ENCODE data around the gene SMS.

- TF ChIP-seq CTCF (IDR thresholded peaks at IDR 0.05): no peak
- no peak for TF ChIP-seq POLR2AphosphoS5 (IDR thresholded peaks at IDR 0.05)
Measured at GRCh38 chrX:22037225-22037624, 96.7 kb downstream of the SMS start.
